ENCODE data around the gene STH.

DNA sequence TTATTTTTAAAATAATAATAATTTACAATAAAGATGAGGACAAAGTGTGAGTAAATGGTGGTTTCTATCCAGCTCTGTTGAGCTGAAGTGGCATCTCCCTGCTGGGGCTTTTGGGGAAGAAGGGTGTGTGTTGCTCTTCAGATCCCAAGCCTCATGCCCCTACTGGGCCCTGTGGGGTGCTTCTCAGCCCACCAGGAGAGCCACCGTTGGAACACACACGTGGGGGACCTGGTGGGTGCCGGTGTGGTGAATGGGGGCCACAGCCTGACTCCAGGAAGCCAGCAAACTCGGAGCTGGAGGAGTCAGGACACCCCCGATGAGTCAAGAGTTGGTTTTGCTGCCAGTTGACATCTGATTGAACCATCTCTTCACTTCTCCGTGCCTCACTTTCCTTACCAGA lies 37.8 kb upstream of the STH start:
- TF ChIP-seq POLR2A (IDR thresholded peaks at IDR 0.05; ENCODE audit: low read depth) = no peak
- no peak for TF ChIP-seq CTCF (IDR thresholded peaks at IDR 0.05)
- no peak for TF ChIP-seq POLR2AphosphoS5 (IDR thresholded peaks at IDR 0.05)
- no peak for TF ChIP-seq EP300 (IDR thresholded peaks at IDR 0.05)

All from esophagus muscularis mucosa (tissue), 4 donors.